GM21786 (cell line): Measurements from ENCODE around the gene MBD3L5.
"Not testable (repeated sequence)": the region's sequence is repeated elsewhere in the genome, so short reads cannot be mapped to it uniquely, and the experiment has no call there.

ENCODE experiments used
- ATAC-seq: cut with Tn5 transposase; IDR thresholded peaks from one replicate; pipeline ENCODE4 v1.9.1; 2021; ENCODE audit not compliant: unreplicated experiment

The MBD3L5 gene

GRCh38 chr19:7051421-7051820 is 21.0 kb downstream of the MBD3L5 start:
- not testable (repeated sequence) for ATAC-seq

DNA sequence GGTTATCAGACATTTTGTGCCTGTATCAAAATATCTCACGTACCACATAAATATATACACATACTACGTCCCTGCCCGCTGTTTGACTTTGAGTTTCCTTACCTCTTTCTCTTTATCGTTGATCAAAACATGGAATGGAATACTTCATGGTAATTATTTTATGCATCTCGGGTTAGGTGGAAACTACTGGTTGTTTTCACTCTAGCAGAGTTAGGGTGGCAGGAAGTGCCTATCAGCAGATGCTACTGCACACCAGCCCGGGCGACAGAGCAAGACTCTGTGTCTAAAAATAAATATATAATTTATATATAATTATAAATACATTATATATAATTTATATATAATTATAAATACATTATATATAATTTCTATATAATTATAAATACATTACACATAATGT is 22.5 kb downstream of the MBD3L5 start:
- not testable (repeated sequence) for ATAC-seq

DNA sequence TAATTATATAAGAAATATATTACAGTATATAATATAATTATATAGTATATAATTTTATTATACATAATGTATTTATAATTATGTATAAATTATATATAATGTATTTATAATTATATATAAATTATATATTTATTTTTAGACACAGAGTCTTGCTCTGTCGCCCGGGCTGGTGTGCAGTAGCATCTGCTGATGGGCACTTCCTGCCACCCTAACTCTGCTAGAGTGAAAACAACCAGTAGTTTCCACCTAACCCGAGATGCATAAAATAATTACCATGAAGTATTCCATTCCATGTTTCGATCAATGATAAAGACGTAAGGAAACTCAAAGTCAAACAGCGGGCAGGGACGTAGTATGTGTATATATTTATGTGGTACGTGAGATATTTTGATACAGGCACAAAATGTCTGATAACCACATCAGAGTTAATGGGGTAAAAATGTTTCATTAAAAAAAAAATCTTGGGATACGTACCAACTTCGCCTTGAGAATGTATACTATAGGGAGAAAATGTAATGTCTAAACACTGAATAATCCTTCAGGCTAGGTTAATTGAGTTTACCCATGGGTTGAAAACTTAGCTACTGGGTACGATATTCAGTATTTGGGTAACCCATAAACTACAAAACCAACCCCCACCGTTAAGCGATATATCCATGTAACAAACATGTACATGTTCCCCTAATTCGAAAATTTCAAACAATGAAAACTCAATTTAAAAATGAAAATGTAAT is 24.4 kb downstream of the MBD3L5 start:
- ATAC-seq, result not testable (repeated sequence)

GRCh38 chr19:7055679-7056078 is 25.3 kb downstream of the MBD3L5 start:
- not testable (repeated sequence) for ATAC-seq

DNA sequence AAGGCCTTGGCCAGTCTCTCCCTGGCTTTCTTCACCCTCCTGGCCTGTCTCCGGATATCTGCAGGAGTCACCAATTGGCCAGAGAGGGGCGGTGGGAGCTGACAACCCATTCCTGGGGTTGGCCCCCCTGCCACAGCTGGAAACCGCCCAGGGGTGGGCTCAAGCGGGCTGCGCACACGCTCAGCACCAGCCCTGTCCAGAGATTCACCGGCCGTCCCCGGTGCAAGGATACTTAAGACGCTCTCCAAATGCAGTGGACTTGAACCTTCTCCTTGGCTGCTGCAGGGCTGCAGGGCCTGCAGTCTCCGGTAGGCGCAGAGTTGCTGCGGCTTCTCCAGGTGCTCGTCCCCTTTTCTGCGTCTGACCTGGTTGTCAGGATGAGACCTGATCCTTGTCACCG is 26.0 kb downstream of the MBD3L5 start:
- ATAC-seq, result not testable (repeated sequence)

DNA sequence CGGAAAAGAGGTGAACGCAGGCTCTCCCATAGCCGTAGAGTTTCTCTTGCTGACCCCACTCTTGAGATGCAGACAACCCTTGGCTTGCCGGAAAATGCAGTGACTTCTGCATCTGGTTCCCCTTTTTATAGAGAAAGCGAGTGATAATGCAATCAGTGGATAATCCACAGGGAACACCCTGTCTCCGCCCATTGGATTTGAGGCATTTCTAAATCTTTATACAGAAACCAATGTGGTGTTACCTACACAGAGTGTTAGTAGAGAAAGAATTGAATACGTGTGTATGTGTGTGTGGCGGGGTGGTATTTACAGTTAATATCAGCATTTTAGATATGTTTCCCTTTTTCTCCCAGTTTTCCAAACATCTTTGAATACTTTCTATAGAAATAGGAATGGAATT is 28.2 kb downstream of the MBD3L5 start, which contains the start of gene MBD3L3:
Gene MBD3L3 (minus strand): TSS at position 101 of the 400 bp plus-strand sequence. CDS start 71 bp downstream, at position 30.
- not testable (repeated sequence) for ATAC-seq

- not testable (repeated sequence) for ATAC-seq
These were observed 29.6 kb downstream of the MBD3L5 start for GRCh38 chr19:7059977-7060376.

GRCh38 chr19:7063339-7063738 is 33.0 kb downstream of the MBD3L5 start:
- no peak for ATAC-seq

DNA sequence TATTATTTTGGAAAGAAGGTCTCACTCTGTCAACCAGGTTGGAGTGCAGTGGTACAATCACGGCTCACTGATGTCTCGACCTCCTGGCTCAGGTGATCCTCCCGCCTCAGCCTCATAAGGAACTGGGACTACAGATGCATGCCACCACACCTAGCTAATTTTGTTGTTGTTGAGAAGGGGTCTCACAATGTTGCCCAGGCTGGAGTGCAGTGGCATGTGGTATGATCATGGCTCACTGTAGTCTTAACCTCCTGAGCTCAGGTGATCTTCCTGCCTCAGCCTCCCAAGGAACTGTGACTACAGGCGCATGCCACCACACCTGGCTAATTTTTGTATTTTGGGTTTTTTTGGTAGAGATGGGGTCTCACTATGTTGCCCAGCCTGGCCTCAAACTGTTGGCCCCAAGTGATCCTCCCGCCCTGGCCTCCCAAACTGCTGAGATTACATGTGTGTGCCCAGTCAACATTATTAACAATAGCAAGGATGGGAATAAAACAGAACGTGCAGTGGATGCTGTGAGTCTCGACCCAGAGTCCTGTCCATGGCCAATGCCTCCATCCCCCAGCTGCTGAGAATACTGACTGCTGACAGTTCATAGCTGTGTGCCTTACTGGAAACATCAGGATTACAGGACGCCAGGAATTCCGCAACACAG is 33.5 kb downstream of the MBD3L5 start:
- ATAC-seq, result no peak

DNA sequence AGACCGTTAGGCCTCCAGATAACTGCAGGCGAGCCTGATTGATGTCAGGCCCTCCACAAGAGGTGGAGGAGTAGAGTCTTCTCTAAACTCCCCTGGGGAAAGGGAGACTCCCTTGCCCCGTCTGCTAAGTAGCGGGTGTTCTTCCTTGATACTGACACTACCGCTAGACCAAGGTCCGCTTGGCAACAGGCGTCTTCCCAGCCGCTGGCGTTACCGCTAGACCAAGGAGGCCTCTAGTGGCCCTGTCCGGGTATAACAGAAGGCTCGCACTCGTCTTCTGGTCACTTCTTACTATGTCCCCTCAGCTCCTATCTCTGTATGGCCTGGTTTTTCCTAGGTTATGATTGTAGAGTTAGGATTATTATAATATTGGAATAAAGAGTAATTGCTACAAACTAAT is 36.7 kb downstream of the MBD3L5 start:
- ATAC-seq, result not testable (repeated sequence)

- no peak for ATAC-seq
These were observed 37.3 kb downstream of the MBD3L5 start for GRCh38 chr19:7067716-7068115.

- no peak for ATAC-seq
These were observed 38.2 kb downstream of the MBD3L5 start for GRCh38 chr19:7068599-7068998.

DNA sequence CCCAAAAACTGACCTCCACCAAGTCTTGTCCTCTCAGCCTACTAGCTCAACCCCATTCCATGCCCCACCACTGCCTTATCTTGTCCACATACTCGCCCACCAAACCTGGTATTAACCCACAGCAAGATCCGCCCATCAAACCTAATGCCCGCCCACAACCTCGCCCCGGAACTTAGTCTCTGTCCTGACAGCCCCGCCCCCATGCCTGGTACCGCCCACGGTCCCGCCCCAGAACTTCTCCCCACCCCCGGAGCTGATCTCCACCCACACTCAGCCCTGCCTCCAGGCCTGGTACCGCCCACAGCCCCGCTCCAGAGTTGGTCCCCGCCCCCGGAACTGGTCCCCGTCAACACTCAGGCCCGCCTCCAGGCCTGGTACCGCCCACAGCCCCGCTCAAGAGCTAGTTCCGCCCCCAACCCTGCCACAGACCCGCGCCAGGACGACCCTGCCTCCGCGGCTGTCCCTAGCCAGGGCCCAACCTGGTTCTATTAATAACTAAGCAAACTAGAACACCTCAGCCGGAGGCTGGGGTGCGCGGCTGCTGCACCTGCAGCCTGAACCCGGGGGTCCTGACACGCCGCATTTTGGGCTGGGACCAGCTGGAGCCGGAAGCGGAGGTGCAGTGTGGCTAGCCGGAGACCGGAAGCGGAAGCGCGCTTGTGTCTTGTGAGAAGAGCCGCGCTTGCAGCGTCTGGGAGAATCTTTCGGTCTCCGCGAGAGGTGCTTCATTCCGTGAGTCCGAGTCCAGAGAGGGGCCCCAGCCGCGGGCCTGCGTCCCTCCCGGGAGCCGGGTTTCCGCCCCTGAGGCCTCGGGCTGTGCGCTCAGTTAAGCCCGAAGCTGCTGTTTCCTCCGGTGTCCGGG is 38.9 kb downstream of the MBD3L5 start, which contains the start of gene ZNF557:
Gene ZNF557 (plus strand): TSS at position 662 of the 862 bp plus-strand sequence. CDS start 5,372 bp downstream, outside the sequence.
- peak; percentile 92 for ATAC-seq

GRCh38 chr19:7069904-7070226 is 39.5 kb downstream of the MBD3L5 start:
- ATAC-seq, result no peak

DNA sequence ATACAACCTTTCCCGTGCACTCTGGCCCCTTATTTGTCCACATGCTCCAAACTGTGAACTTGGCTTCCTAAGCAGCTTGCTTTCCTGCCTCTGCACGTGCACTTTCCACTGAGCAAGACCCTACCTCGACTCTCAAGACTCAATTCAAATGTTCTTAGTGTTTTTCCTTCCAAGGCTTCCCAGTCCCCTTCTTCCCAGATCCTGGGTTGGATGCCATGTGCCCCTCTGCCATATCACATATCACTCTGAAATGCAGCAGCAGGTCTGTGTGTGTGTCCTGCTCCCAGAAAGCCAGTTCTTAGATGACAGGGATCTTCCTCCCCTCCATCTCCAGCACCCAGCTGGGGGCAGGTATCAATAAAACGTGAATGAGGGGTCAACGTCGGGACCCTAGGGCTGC is 42.2 kb downstream of the MBD3L5 start:
- ATAC-seq, result no peak

GRCh38 chr19:7074705-7075282 is 44.4 kb downstream of the MBD3L5 start:
- ATAC-seq, result no peak

DNA sequence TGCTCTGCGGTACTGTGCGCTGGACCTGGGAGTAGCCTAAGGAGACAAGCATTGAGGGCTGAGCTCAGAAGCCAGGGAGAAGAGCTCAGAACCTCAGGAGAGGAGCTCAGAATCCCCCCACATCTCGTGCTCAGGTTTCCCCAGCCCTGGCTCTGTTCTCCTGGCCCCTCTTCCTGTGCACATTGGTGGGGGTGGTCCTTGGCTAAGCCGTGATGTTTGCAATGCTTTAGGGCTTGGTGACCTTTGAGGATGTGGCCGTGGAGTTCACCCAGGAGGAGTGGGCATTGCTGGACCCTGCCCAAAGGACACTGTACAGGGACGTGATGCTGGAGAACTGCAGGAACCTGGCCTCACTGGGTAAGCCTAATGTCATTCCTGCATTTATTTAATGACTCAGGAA is 45.8 kb downstream of the MBD3L5 start:
- no peak for ATAC-seq

GRCh38 chr19:7078008-7078407 is 47.6 kb downstream of the MBD3L5 start:
- no peak for ATAC-seq
